ENCODE data around the gene CYB5RL.
"Not testable (repeated sequence)": the region's sequence is repeated elsewhere in the genome, so short reads cannot be mapped to it uniquely, and the experiment has no call there.

CYB5RL gene

GRCh38 chr1:54224233-54224632 lies 24.4 kb upstream of the CYB5RL start:
- Histone ChIP-seq H3K9ac (ENCODE audit: low read depth, low read length) (no peak overlapping the region), H3K4me3 (ENCODE audit: low read depth, low read length) (no peak overlapping the region), H3K9me3 (ENCODE audit: control insufficient read depth, insufficient read depth, low read length) (no peaks in the 10 kb centered on the region), H3K4me1 (ENCODE audit: control insufficient read depth, insufficient read depth, low read length) (peaks cover 5% of the 10 kb centered on the region), H3K27me3 (ENCODE audit: control insufficient read depth, insufficient read depth, low read length) (no peaks in the 10 kb centered on the region), H3K36me3 (ENCODE audit: control insufficient read depth, insufficient read depth, low read length) (peaks cover 12% of the 10 kb centered on the region)

GRCh38 chr1:54223441-54224202 lies 23.8 kb upstream of the CYB5RL start:
- H3K27me3 ChIP-seq (ENCODE audit: control insufficient read depth, insufficient read depth, low read length), result no peaks in the 10 kb centered on the region
- no peak overlapping the region for H3K9ac ChIP-seq (ENCODE audit: low read depth, low read length)
- H3K36me3 ChIP-seq (ENCODE audit: control insufficient read depth, insufficient read depth, low read length), result peaks cover 8% of the 10 kb centered on the region
- H3K9me3 ChIP-seq (ENCODE audit: control insufficient read depth, insufficient read depth, low read length), result no peaks in the 10 kb centered on the region
- H3K4me3 ChIP-seq (ENCODE audit: low read depth, low read length), result no peak overlapping the region
- H3K4me1 ChIP-seq (ENCODE audit: control insufficient read depth, insufficient read depth, low read length), result peaks cover 5% of the 10 kb centered on the region

GRCh38 chr1:54222711-54223110 lies 22.9 kb upstream of the CYB5RL start:
- H3K4me3 ChIP-seq (ENCODE audit: low read depth, low read length), result no peak overlapping the region
- no peak overlapping the region for H3K9ac ChIP-seq (ENCODE audit: low read depth, low read length)
- no peaks in the 10 kb centered on the region for H3K9me3 ChIP-seq (ENCODE audit: control insufficient read depth, insufficient read depth, low read length)
- H3K27me3 ChIP-seq (ENCODE audit: control insufficient read depth, insufficient read depth, low read length), result no peaks in the 10 kb centered on the region
- H3K36me3 ChIP-seq (ENCODE audit: control insufficient read depth, insufficient read depth, low read length), result peaks cover 14% of the 10 kb centered on the region
- peaks cover 5% of the 10 kb centered on the region for H3K4me1 ChIP-seq (ENCODE audit: control insufficient read depth, insufficient read depth, low read length)

- Histone ChIP-seq H3K9me3 (ENCODE audit: control insufficient read depth, insufficient read depth, low read length) (no peaks in the 10 kb centered on the region), H3K4me1 (ENCODE audit: control insufficient read depth, insufficient read depth, low read length) (peaks cover 5% of the 10 kb centered on the region), H3K4me3 (ENCODE audit: low read depth, low read length) (no peak overlapping the region), H3K36me3 (ENCODE audit: control insufficient read depth, insufficient read depth, low read length) (peaks cover 17% of the 10 kb centered on the region), H3K27me3 (ENCODE audit: control insufficient read depth, insufficient read depth, low read length) (no peaks in the 10 kb centered on the region), H3K9ac (ENCODE audit: low read depth, low read length) (no peak overlapping the region)
Observed at GRCh38 chr1:54221867-54222484, 22.1 kb upstream of the CYB5RL start.

- Histone ChIP-seq H3K9me3 (ENCODE audit: control insufficient read depth, insufficient read depth, low read length) (no peaks in the 10 kb centered on the region), H3K36me3 (ENCODE audit: control insufficient read depth, insufficient read depth, low read length) (peaks cover 24% of the 10 kb centered on the region), H3K4me1 (ENCODE audit: control insufficient read depth, insufficient read depth, low read length) (peaks cover 5% of the 10 kb centered on the region), H3K27me3 (ENCODE audit: control insufficient read depth, insufficient read depth, low read length) (no peaks in the 10 kb centered on the region), H3K9ac (ENCODE audit: low read depth, low read length) (no peak overlapping the region), H3K4me3 (ENCODE audit: low read depth, low read length) (no peak overlapping the region)
Observed at GRCh38 chr1:54221113-54221834, 21.4 kb upstream of the CYB5RL start.

- H3K9me3 ChIP-seq (ENCODE audit: control insufficient read depth, insufficient read depth, low read length), result no peaks in the 10 kb centered on the region
- H3K9ac ChIP-seq (ENCODE audit: low read depth, low read length), result no peak overlapping the region
- no peak overlapping the region for H3K4me3 ChIP-seq (ENCODE audit: low read depth, low read length)
- peaks cover 5% of the 10 kb centered on the region for H3K4me1 ChIP-seq (ENCODE audit: control insufficient read depth, insufficient read depth, low read length)
- peaks cover 34% of the 10 kb centered on the region for H3K36me3 ChIP-seq (ENCODE audit: control insufficient read depth, insufficient read depth, low read length)
- H3K27me3 ChIP-seq (ENCODE audit: control insufficient read depth, insufficient read depth, low read length), result no peaks in the 10 kb centered on the region
Observed at GRCh38 chr1:54220004-54220811, 20.4 kb upstream of the CYB5RL start.

- Histone ChIP-seq H3K9ac (ENCODE audit: low read depth, low read length) (no peak overlapping the region), H3K4me3 (ENCODE audit: low read depth, low read length) (no peak overlapping the region), H3K36me3 (ENCODE audit: control insufficient read depth, insufficient read depth, low read length) (peaks cover 39% of the 10 kb centered on the region), H3K4me1 (ENCODE audit: control insufficient read depth, insufficient read depth, low read length) (peaks cover 5% of the 10 kb centered on the region), H3K27me3 (ENCODE audit: control insufficient read depth, insufficient read depth, low read length) (no peaks in the 10 kb centered on the region), H3K9me3 (ENCODE audit: control insufficient read depth, insufficient read depth, low read length) (no peaks in the 10 kb centered on the region)
Observed at GRCh38 chr1:54219688-54220003, 19.8 kb upstream of the CYB5RL start.

- H3K9ac ChIP-seq (ENCODE audit: low read depth, low read length), result no peak overlapping the region
- H3K4me1 ChIP-seq (ENCODE audit: control insufficient read depth, insufficient read depth, low read length), result peaks cover 5% of the 10 kb centered on the region
- H3K4me3 ChIP-seq (ENCODE audit: low read depth, low read length), result no peak overlapping the region
- no peaks in the 10 kb centered on the region for H3K27me3 ChIP-seq (ENCODE audit: control insufficient read depth, insufficient read depth, low read length)
- H3K36me3 ChIP-seq (ENCODE audit: control insufficient read depth, insufficient read depth, low read length), result peaks cover 42% of the 10 kb centered on the region
- H3K9me3 ChIP-seq (ENCODE audit: control insufficient read depth, insufficient read depth, low read length), result no peaks in the 10 kb centered on the region
Observed at GRCh38 chr1:54218883-54219687, 19.3 kb upstream of the CYB5RL start.

- no peak overlapping the region for H3K4me3 ChIP-seq (ENCODE audit: low read depth, low read length)
- no peaks in the 10 kb centered on the region for H3K27me3 ChIP-seq (ENCODE audit: control insufficient read depth, insufficient read depth, low read length)
- peaks cover 64% of the 10 kb centered on the region for H3K36me3 ChIP-seq (ENCODE audit: control insufficient read depth, insufficient read depth, low read length)
- H3K9ac ChIP-seq (ENCODE audit: low read depth, low read length), result no peak overlapping the region
- no peaks in the 10 kb centered on the region for H3K4me1 ChIP-seq (ENCODE audit: control insufficient read depth, insufficient read depth, low read length)
- no peaks in the 10 kb centered on the region for H3K9me3 ChIP-seq (ENCODE audit: control insufficient read depth, insufficient read depth, low read length)
Observed at GRCh38 chr1:54215523-54215922, 15.7 kb upstream of the CYB5RL start.

- Histone ChIP-seq H3K9me3 (ENCODE audit: control insufficient read depth, insufficient read depth, low read length) (no peaks in the 10 kb centered on the region), H3K4me3 (ENCODE audit: low read depth, low read length) (no peak overlapping the region), H3K9ac (ENCODE audit: low read depth, low read length) (no peak overlapping the region), H3K27me3 (ENCODE audit: control insufficient read depth, insufficient read depth, low read length) (no peaks in the 10 kb centered on the region), H3K4me1 (ENCODE audit: control insufficient read depth, insufficient read depth, low read length) (no peaks in the 10 kb centered on the region), H3K36me3 (ENCODE audit: control insufficient read depth, insufficient read depth, low read length) (peaks cover 68% of the 10 kb centered on the region)
Observed at GRCh38 chr1:54212872-54213271, 13.0 kb upstream of the CYB5RL start.

- H3K9me3 ChIP-seq (ENCODE audit: control insufficient read depth, insufficient read depth, low read length); H3K27me3 ChIP-seq (ENCODE audit: control insufficient read depth, insufficient read depth, low read length); H3K4me1 ChIP-seq (ENCODE audit: control insufficient read depth, insufficient read depth, low read length); H3K4me3 ChIP-seq (ENCODE audit: low read depth, low read length); H3K9ac ChIP-seq (ENCODE audit: low read depth, low read length): not testable (repeated sequence)
- peaks cover 48% of the 10 kb centered on the region for H3K36me3 ChIP-seq (ENCODE audit: control insufficient read depth, insufficient read depth, low read length)
Observed at GRCh38 chr1:54207896-54208295, 8.1 kb upstream of the CYB5RL start.

Measured in iPS-15b (cell line).